Psoas muscle (tissue), 8 donors: ENCODE data around the gene MYORG. TPM values are rescaled to one million over a fixed set of nuclear protein-coding genes. Genes with fewer than 3 reads are reported as not detected.

Experiments
- ATAC-seq, 4 donors: fragments of 200-7000 bp; cut with Tn5 transposase; one replicate each; pipeline ENCODE4 v1.9.1; 2020; ENCODE audit warnings: moderate library complexity in 3 of 4, mild to moderate bottlenecking in 2 of 4
- DNase-seq, 2 donors: peaks; one replicate each; pipeline ENCODE4 v3.0.0-alpha.2; 2020
- H3K27ac ChIP-seq: fragments of 200-600 bp; one replicate; pipeline ENCODE4 v1.8.0; 2022
- H3K27me3 ChIP-seq, 3 donors: fragments of 200-600 bp in 1 of 3; one replicate each; pipeline versions ENCODE4 v1.6.1 to v1.8.0; 2013 to 2022; ENCODE audit warnings: low read length in 2 of 3, mild to moderate bottlenecking in 2 of 3, moderate library complexity in 1 of 3; ENCODE audit not compliant: insufficient read depth in 3 of 3
- H3K36me3 ChIP-seq, 2 donors: fragments of 200-600 bp in 1 of 2; one replicate each; pipeline versions ENCODE4 v1.6.1 to v1.8.0; 2013 to 2022; ENCODE audit warnings: low read depth in 1 of 2, mild to moderate bottlenecking in 1 of 2, moderate library complexity in 1 of 2; ENCODE audit not compliant: insufficient read depth in 1 of 2
- H3K4me1 ChIP-seq: fragments of 200-600 bp; one replicate; pipeline ENCODE4 v1.8.0; 2022
- H3K4me3 ChIP-seq: fragments of 200-600 bp; one replicate; pipeline ENCODE4 v1.8.0; 2022; ENCODE audit warnings: mild to moderate bottlenecking
- H3K9me3 ChIP-seq: fragments of 200-600 bp; one replicate; pipeline ENCODE4 v1.8.0; 2022
- CTCF ChIP-seq: fragments of 200-600 bp; IDR thresholded peaks from one replicate; pipeline ENCODE4 v1.8.0; 2022; ENCODE audit warnings: antibody characterized with exemption
- WGBS, 3 donors: extraction: QIAGEN DNeasy Blood & Tissue Kit; methylation state at CpG; one replicate each; pipeline versions ENCODE4 v1.1.6 to v1.1.7; 2013; 5-methylcytosine and 5-hydroxymethylcytosine counted together
- intact Hi-C, 2 donors: fragments of 100-400 bp; cut with DNase I; formaldehyde crosslinking; loops; one replicate each; pipeline versions ENCODE4 v1.11.0 to v1.14.2; 2022
- polyA plus RNA-seq, 3 donors: library from polyadenylated mRNA; stranded (reverse); fragments of 200-250 nt; gene quantifications; one replicate each; pipeline ENCODE4 v1.2.3, GENCODE V29; 2013
- total RNA-seq, 4 donors: library from RNA; stranded (reverse); fragmentation: NEBNext Ultra II Directional in 2 of 4; extraction: Animal tissue kit (Norgen Biotek cat#: 25700) in 2 of 4; gene quantifications; one replicate each; pipeline versions ENCODE4 v1.2.1 to v1.2.4, GENCODE V29; 2021 to 2023
- donor health status: healthy with polysubstance abuse.
- donor health status: DM: no; HTN: no; CAD: no; lungs with moderate emphysema.
- donor health status: Bipolar disorder and iron deficiency.
- donor health status: healthy.
- donor health status: DM: yes; HTN: yes; CAD: no.
- donor health status: DM: no; HTN: no; CAD: no.
- donor health status: DM: no; HTN: no; CAD: no.
- donor health status: DM: yes; HTN: yes; CAD: no.

MYORG gene
- total and polyA plus RNA-seq, 7 donors = 6.3 to 50.7 (median 28.9) TPM

GRCh38 chr9:34317436-34317835 lies 59.3 kb downstream of the MYORG start:
- DNase-seq = no peak
- intact Hi-C loops = no loop called here
- H3K9me3 ChIP-seq = no peaks in the 10 kb centered on the region
- ATAC-seq = no peak
- 82 to 89% (median 85%) methylated on average over 2 of the region's 2 CpGs for WGBS, 3 donors
- no peaks in the 10 kb centered on the region for H3K4me1 ChIP-seq
- no peak overlapping the region for H3K27ac ChIP-seq
- H3K36me3 ChIP-seq = no peaks in the 10 kb centered on the region
- no peaks in the 10 kb centered on the region for H3K27me3 ChIP-seq
- no peak for TF ChIP-seq CTCF
- H3K4me3 ChIP-seq = no peak overlapping the region

Other genes with a start within 250 kb of the MYORG start
- gene UBAP1, start 197.9 kb downstream of the MYORG start, total RNA-seq = 100 to 1,000 TPM in 1 of 4 donors, 10 to 100 TPM in 3; 55.8 to 126 (median 73.4) TPM
- 100 to 1,000 TPM in 1 of 3 donors, 10 to 100 TPM in 2; 89.6 to 203 (median 92.9) TPM for gene UBAP1, start 197.9 kb downstream of the MYORG start, polyA plus RNA-seq
- gene KIF24, start 47.6 kb downstream of the MYORG start, total RNA-seq = 1 to 10 TPM in 1 of 4 donors, under 1 TPM in 3; 0.37 to 1.6 (median 0.52) TPM
- gene KIF24, start 47.6 kb downstream of the MYORG start, polyA plus RNA-seq = under 1 TPM; 0.10 to 0.57 (median 0.18) TPM
- gene NUDT2, start 47.3 kb downstream of the MYORG start, total RNA-seq = 10 to 100 TPM; 14.7 to 19.7 (median 16.4) TPM
- gene NUDT2, start 47.3 kb downstream of the MYORG start, polyA plus RNA-seq = 10 to 100 TPM; 19.6 to 31.0 (median 28.3) TPM
- 10 to 100 TPM; 34.5 to 84.0 (median 38.5) TPM for gene FAM219A, start 81.7 kb upstream of the MYORG start, total RNA-seq
- gene FAM219A, start 81.7 kb upstream of the MYORG start, polyA plus RNA-seq = 10 to 100 TPM; 25.4 to 99.4 (median 27.3) TPM
- under 1 TPM in 1 of 4 donors, not detected in 3; 0.19 TPM for gene DNAI1, start 81.9 kb upstream of the MYORG start, total RNA-seq
- under 1 TPM; 0.04 to 0.70 (median 0.34) TPM for gene DNAI1, start 81.9 kb upstream of the MYORG start, polyA plus RNA-seq
- gene ENHO, start 146.1 kb upstream of the MYORG start, total RNA-seq = under 1 TPM in 3 of 4 donors, not detected in 1; 0.20 to 0.64 (median 0.26) TPM
- 1 to 10 TPM in 1 of 3 donors, under 1 TPM in 2; 0.35 to 1.2 (median 0.39) TPM for gene ENHO, start 146.1 kb upstream of the MYORG start, polyA plus RNA-seq
- 10 to 100 TPM; 32.3 to 85.1 (median 54.7) TPM for gene CNTFR, start 212.8 kb upstream of the MYORG start, total RNA-seq
- 10 to 100 TPM; 59.9 to 97.4 (median 64.4) TPM for gene CNTFR, start 212.8 kb upstream of the MYORG start, polyA plus RNA-seq
- gene RPP25L, start 235.2 kb upstream of the MYORG start, total RNA-seq = 10 to 100 TPM; 63.1 to 84.7 (median 68.3) TPM
- 100 to 1,000 TPM in 1 of 3 donors, 10 to 100 TPM in 2; 58.5 to 124 (median 70.1) TPM for gene RPP25L, start 235.2 kb upstream of the MYORG start, polyA plus RNA-seq
- 100 to 1,000 TPM in 2 of 4 donors, 10 to 100 TPM in 2; 79.4 to 109 (median 93.8) TPM for gene DCTN3, start 243.6 kb upstream of the MYORG start, total RNA-seq
- gene DCTN3, start 243.6 kb upstream of the MYORG start, polyA plus RNA-seq = 10 to 100 TPM; 52.7 to 96.5 (median 95.8) TPM